Keratinocyte (primary cell): ENCODE results near the gene BANK1. TPM values are rescaled to one million over a fixed set of nuclear protein-coding genes. Genes with fewer than 3 reads are reported as not detected.

Experiments
- DNase-seq: peaks from one replicate; pipeline ENCODE4 v3.0.0-alpha.2; 2011; ENCODE audit warnings: low read depth, missing footprints, low spot score
- FAIRE-seq: peaks from 2 replicates; lab custom pipeline; 2011; peaks lifted over from hg19 to GRCh38; lab: Jason Lieb, UNC
- H2AFZ ChIP-seq: 2 replicates; pipeline ENCODE4 v1.6.0; 2012; ENCODE audit warnings: low read length, control low read depth, inconsistent platforms; ENCODE audit not compliant: control insufficient read depth
- H3K27ac ChIP-seq: 2 replicates; pipeline ENCODE4 v1.5.1; 2011; ENCODE audit warnings: low read length; ENCODE audit not compliant: control insufficient read depth, insufficient read depth
- H3K27me3 ChIP-seq: 3 replicates; pipeline ENCODE4 v1.6.0; 2011; ENCODE audit warnings: low read length; ENCODE audit not compliant: control insufficient read depth, insufficient read depth; ENCODE audit errors: extremely low read depth
- H3K36me3 ChIP-seq, 2 experiments: 2 replicates in 1 of 2; 3 replicates in 1 of 2; pipeline ENCODE4 v1.5.1; 2011; ENCODE audit warnings: low read length in 2 of 2, mild to moderate bottlenecking in 1 of 2; ENCODE audit not compliant: control insufficient read depth in 2 of 2, insufficient read depth in 2 of 2; ENCODE audit errors: extremely low read depth in 1 of 2
- H3K4me1 ChIP-seq: 3 replicates; pipeline ENCODE4 v1.5.1; 2011; ENCODE audit warnings: low read length; ENCODE audit not compliant: control insufficient read depth, insufficient read depth; ENCODE audit errors: extremely low read depth
- H3K4me2 ChIP-seq: 3 replicates; pipeline ENCODE4 v1.6.0; 2011; ENCODE audit warnings: low read depth, low read length; ENCODE audit not compliant: control insufficient read depth, insufficient read depth; ENCODE audit errors: extremely low read depth
- H3K4me3 ChIP-seq, 3 experiments: fragments of 200-600 bp in 1 of 3; sonication (generic) in 1 of 3; 2 replicates in 2 of 3; 3 replicates in 1 of 3; pipeline ENCODE4 v1.5.1; 2011 to 2016; ENCODE audit warnings: low read length in 3 of 3, mild to moderate bottlenecking in 3 of 3, control low read depth in 2 of 3, inconsistent platforms in 1 of 3, low read depth in 1 of 3, mixed read lengths in 1 of 3, mixed run types in 1 of 3, moderate library complexity in 1 of 3; ENCODE audit not compliant: control insufficient read depth in 2 of 3, insufficient read depth in 2 of 3; ENCODE audit errors: extremely low read depth in 1 of 3
- H3K79me2 ChIP-seq: 2 replicates; pipeline ENCODE4 v1.6.0; 2012; ENCODE audit warnings: low read length; ENCODE audit not compliant: control insufficient read depth, insufficient read depth
- H3K9ac ChIP-seq: 3 replicates; pipeline ENCODE4 v1.6.0; 2011; ENCODE audit warnings: low read length; ENCODE audit not compliant: control insufficient read depth, insufficient read depth; ENCODE audit errors: extremely low read depth
- H3K9me1 ChIP-seq: 3 replicates; pipeline ENCODE4 v1.6.0; 2011; ENCODE audit warnings: low read length; ENCODE audit not compliant: control insufficient read depth, insufficient read depth; ENCODE audit errors: extremely low read depth
- H3K9me3 ChIP-seq: 2 replicates; pipeline ENCODE4 v1.5.1; 2012; ENCODE audit warnings: low read depth, low read length; ENCODE audit not compliant: control insufficient read depth
- H4K20me1 ChIP-seq: 3 replicates; pipeline ENCODE4 v1.6.0; 2011; ENCODE audit warnings: low read length; ENCODE audit not compliant: control insufficient read depth, insufficient read depth; ENCODE audit errors: extremely low read depth
- EZH2 ChIP-seq: IDR thresholded peaks from one replicate; pipeline ENCODE4 v1.6.1; 2012; ENCODE audit warnings: inconsistent platforms, mild to moderate bottlenecking, low read length, moderate library complexity
- dilution Hi-C: fragments of 300-500 bp; cut with MboI; formaldehyde crosslinking; loops from one replicate; pipeline ENCODE4 v1.7.0; 2020; ENCODE audit warnings: low sequenced_read_pairs; ENCODE audit not compliant: extremely low pct_ligation_motif_present
- polyA plus RNA-seq, 5 experiments: library from polyadenylated mRNA; depleted of rRNA in 3 of 5; stranded (reverse) in 3 of 5; stranded (forward) in 1 of 5; unstranded in 1 of 5; fragments of >200 nt; gene quantifications; 1 replicate in 1 of 5; 2 replicates in 3 of 5; 3 replicates in 1 of 5; pipeline versions ENCODE4 v1.2.1 to v1.2.3, GENCODE V29; 2011 to 2012; ENCODE audit warnings: missing spikeins in 2 of 5, low read depth in 1 of 5, low replicate concordance in 1 of 5
- TF ChIP-seq, protein P1 (sequence below), 3 experiments: IDR thresholded peaks in 1 of 3; conservative IDR thresholded peaks in 1 of 3; optimal IDR thresholded peaks in 1 of 3; 2 replicates in 2 of 3; 3 replicates in 1 of 3; pipeline versions ENCODE3 to v1.5.1; 2011; ENCODE audit warnings: low read length in 3 of 3, mild to moderate bottlenecking in 3 of 3, moderate library complexity in 2 of 3, control low read depth in 1 of 3, inconsistent platforms in 1 of 3; ENCODE audit not compliant: insufficient read depth in 2 of 3; ENCODE audit errors: extremely low read depth in 1 of 3

The BANK1 gene
- polyA plus RNA-seq, 1 donor (not counting 4 experiments of a cell fraction or from before 2014, with no cell fraction given), result 0.25 TPM

DNA sequence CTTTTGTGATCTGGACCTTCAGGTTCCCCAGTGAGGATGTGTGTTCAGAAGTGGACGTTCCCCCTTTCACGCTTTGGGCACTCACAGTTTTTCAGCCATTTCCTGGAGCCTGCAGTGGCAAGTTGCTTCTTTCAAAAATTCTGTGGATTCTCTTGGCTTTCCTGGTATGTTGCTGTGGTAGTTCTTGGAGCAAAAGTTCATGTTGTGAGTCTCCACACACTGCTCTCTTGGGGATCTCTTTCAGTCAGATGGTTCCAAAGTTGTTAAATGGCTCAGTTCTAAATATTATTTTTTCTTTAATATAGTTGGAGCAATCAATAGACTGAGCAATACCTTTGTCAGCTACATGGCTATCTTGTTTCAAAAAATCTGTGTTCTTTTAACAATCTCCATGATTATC lies 28.5 kb upstream of the BANK1 start:
- no peaks in the 10 kb centered on the region for H3K4me1 ChIP-seq
- no peak overlapping the region for H3K27ac ChIP-seq
- no peaks in the 10 kb centered on the region for H3K9me1 ChIP-seq
- H3K9ac ChIP-seq, result no peak overlapping the region
- TF ChIP-seq, protein P1, sequence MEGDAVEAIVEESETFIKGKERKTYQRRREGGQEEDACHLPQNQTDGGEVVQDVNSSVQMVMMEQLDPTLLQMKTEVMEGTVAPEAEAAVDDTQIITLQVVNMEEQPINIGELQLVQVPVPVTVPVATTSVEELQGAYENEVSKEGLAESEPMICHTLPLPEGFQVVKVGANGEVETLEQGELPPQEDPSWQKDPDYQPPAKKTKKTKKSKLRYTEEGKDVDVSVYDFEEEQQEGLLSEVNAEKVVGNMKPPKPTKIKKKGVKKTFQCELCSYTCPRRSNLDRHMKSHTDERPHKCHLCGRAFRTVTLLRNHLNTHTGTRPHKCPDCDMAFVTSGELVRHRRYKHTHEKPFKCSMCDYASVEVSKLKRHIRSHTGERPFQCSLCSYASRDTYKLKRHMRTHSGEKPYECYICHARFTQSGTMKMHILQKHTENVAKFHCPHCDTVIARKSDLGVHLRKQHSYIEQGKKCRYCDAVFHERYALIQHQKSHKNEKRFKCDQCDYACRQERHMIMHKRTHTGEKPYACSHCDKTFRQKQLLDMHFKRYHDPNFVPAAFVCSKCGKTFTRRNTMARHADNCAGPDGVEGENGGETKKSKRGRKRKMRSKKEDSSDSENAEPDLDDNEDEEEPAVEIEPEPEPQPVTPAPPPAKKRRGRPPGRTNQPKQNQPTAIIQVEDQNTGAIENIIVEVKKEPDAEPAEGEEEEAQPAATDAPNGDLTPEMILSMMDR (optimal IDR thresholded peaks at IDR 0.05 in 1 of 3, IDR thresholded peaks at IDR 0.05 in 1 of 3, conservative IDR thresholded peaks at IDR 0.05 in 1 of 3; ENCODE audit: extremely low read depth in 1 of 3, insufficient read depth in 2 of 3, low read length in 3 of 3), result no peak
- TF ChIP-seq EZH2, result no peak
- H3K36me3 ChIP-seq, result no peaks in the 10 kb centered on the region
- H3K79me2 ChIP-seq, result no peaks in the 10 kb centered on the region
- H4K20me1 ChIP-seq, result no peaks in the 10 kb centered on the region
- no peaks in the 10 kb centered on the region for H3K27me3 ChIP-seq
- no peak overlapping the region for H2AFZ ChIP-seq
- no peak overlapping the region for H3K4me3 ChIP-seq
- DNase-seq (no peak), FAIRE-seq (no peak)
- no peaks in the 10 kb centered on the region for H3K9me3 ChIP-seq
- dilution Hi-C loops, result no loop called here
- no peak overlapping the region for H3K4me2 ChIP-seq

DNA sequence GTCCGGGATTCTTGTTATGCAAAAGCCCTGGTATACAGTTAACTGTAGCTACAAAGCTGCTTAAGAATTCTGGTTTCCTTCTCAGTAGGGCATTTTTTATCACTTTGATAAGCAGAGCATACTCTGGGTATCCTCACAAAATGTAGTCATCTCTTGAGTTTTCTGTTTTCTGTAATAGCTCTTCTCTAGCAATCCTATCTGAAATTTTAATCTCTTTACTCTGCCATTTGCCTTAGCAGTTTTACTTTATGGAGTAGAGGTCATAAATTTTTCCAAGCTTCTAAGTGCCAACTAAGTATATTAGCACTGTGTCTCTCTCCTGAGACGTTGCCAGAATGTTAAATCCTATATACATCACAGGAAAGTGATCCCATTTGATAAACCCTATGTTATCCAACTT lies 28.0 kb upstream of the BANK1 start:
- Histone ChIP-seq H3K9me1 (no peaks in the 10 kb centered on the region), H3K9ac (no peak overlapping the region), H3K4me3 (no peak overlapping the region), H3K4me2 (no peak overlapping the region), H3K36me3 (no peaks in the 10 kb centered on the region), H4K20me1 (no peaks in the 10 kb centered on the region), H2AFZ (no peak overlapping the region), H3K4me1 (no peaks in the 10 kb centered on the region), H3K79me2 (no peaks in the 10 kb centered on the region), H3K27me3 (no peaks in the 10 kb centered on the region), H3K9me3 (no peaks in the 10 kb centered on the region), H3K27ac (no peak overlapping the region)
- FAIRE-seq (no peak), DNase-seq (no peak)
- no peak for TF ChIP-seq EZH2
- TF ChIP-seq, protein P1 (optimal IDR thresholded peaks at IDR 0.05 in 1 of 3, IDR thresholded peaks at IDR 0.05 in 1 of 3, conservative IDR thresholded peaks at IDR 0.05 in 1 of 3; ENCODE audit: extremely low read depth in 1 of 3, insufficient read depth in 2 of 3, low read length in 3 of 3), result no peak
- dilution Hi-C loops, result no loop called here
